TTC549 (cell line): ENCODE results near the gene KCNJ6.
"Not testable (repeated sequence)": the region's sequence is repeated elsewhere in the genome, so short reads cannot be mapped to it uniquely, and the experiment has no call there.

Experiments used
- FAIRE-seq: peaks from 2 replicates; lab custom pipeline; 2012; peaks lifted over from hg19 to GRCh38; lab: Jason Lieb, UNC

KCNJ6 gene

GRCh38 chr21:37717534-37717933 is 198.7 kb downstream of the KCNJ6 start:
- FAIRE-seq, result no peak

DNA sequence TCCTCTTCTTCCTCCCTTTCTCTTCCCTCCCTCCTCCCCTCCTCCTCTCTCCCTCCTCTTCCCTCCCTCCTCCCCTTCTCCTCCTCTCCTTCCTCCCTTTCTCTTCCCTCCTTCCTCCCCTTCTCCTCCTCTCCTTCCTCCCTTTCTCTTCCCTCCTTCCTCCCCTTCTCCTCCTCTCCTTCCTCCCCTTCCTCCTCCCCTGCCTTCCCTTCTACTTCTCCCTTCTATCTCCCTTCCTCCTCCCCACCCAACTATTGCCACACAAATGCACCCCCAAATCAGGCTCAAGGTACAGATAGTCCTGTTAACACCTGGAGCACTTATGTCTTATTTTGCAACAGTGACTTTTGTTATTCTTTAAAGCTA is 203.7 kb downstream of the KCNJ6 start:
- not testable (repeated sequence) for FAIRE-seq

DNA sequence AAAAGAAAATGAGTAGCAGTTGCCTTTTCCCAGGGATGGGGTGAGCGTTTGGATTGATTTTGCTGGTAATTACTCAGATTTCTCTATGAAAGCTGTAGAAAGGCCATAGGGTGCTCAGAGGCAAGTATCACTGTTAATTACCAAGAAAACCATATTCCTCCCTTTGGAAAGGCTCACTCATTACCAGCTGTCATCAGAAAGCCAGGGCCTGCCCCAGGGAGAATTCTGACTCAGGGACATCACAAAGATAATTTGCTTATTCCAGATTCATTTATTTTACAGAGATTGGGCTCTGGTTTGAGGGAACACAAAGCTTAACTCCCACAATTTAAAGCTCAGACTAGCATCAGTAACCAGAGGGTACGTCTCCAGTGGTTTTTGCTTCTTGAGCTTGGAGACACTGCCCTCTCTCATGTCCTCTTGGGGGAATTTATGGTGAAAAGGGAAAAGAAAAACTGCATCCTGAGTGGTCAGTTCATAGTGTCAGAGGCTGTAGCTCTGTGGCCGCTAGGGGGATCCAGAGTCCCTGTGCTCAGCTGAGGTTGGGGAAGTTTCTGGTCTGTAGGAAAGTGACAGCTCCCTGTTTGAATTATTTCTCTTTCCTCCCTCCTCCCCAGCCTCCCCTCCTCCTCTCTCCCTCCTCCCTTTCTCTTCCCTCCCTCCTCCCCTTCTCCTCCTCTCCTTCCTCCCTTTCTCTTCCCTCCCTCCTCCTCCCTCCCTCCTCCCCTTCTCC is 204.3 kb downstream of the KCNJ6 start:
- FAIRE-seq, result no peak

DNA sequence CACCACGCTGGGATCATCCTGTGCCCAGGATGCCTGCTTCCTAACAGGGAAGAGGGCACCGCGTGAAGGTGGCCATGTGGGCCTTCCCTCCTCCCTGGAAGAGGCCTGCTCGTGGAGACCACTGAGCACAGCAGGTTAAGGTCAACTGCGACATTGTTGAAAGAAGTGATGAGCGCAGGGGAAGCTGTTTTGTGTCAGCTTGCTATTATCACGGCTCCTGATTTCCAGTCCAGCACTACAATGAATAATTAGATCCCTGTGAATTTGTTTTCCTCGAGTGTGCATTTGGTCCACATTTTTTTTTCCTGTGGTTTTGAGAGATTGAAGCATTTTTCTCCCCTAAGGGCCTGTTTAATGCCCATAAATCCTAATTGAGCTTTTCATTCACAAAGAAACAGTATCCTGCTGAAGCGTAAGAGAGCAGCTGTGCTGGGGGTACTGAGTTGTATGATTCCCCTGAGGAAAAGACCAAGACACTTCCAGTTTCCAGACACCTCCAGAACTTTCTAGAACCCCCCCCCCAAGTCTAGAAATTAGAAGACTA is 204.9 kb downstream of the KCNJ6 start:
- no peak for FAIRE-seq

- no peak for FAIRE-seq
Observed at GRCh38 chr21:37710546-37711285, 205.5 kb downstream of the KCNJ6 start.

- FAIRE-seq, result no peak
Observed at GRCh38 chr21:37704751-37705150, 211.5 kb downstream of the KCNJ6 start.

- FAIRE-seq, result no peak
Observed at GRCh38 chr21:37702241-37702640, 214.0 kb downstream of the KCNJ6 start.

GRCh38 chr21:37700641-37701202 is 215.5 kb downstream of the KCNJ6 start:
- FAIRE-seq, result no peak

GRCh38 chr21:37699024-37699775 is 217.1 kb downstream of the KCNJ6 start:
- no peak for FAIRE-seq

- no peak for FAIRE-seq
Observed at GRCh38 chr21:37696936-37697335, 219.3 kb downstream of the KCNJ6 start.

- no peak for FAIRE-seq
Observed at GRCh38 chr21:37695111-37695510, 221.1 kb downstream of the KCNJ6 start.

DNA sequence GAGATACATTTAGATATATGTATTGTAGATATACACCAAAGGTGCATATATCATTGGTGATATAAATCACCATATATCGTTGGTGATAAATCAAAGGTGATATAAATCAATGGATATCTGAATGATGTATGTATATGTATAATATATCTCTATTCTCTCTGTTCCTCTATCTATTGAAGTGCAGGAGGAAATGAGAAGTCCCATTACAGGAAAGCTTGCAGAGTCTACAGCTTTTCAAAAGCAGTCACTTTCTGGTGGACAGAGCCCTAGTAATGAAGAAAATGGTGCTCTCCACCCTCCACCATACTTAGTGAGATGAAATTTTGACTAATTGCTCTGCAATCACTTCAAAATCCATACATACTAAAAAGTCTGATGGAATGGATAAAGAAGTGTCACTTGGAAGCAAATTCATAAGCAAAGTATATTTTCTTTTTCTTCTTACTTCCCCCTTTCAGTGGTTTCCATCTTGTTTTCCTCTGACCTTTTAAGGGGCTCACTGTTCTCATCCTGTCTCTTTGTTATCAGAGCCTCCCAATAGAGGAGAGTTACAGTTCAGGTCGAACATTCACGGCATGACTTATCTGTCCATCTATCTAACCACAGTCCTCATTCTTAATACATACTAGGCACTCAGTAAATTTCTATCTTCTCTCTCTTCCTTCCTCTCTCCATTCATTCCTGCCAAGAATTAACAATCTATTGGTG is 227.2 kb downstream of the KCNJ6 start:
- no peak for FAIRE-seq

- no peak for FAIRE-seq
Observed at GRCh38 chr21:37686991-37687810, 229.1 kb downstream of the KCNJ6 start.

DNA sequence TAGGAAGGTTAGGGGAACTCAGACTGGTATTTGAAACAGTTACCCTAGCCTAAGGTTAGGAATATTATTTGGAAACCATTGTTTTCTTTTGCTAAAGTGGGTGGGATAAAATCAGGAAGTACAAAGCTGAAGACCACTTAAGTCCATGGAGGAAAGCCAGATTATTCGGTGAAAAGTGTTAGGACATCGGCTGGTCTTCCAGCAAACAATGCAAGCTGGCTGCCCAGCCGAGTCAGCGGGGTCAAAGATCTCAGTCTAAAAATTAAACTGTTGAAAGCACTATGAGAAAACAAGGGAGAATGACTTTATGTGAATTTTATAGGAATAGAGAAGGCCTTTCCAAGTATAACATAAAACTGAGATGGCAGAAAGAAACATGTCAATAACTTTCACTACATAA is 231.7 kb downstream of the KCNJ6 start:
- FAIRE-seq, result no peak

GRCh38 chr21:37684115-37684493 is 232.2 kb downstream of the KCNJ6 start:
- no peak for FAIRE-seq

DNA sequence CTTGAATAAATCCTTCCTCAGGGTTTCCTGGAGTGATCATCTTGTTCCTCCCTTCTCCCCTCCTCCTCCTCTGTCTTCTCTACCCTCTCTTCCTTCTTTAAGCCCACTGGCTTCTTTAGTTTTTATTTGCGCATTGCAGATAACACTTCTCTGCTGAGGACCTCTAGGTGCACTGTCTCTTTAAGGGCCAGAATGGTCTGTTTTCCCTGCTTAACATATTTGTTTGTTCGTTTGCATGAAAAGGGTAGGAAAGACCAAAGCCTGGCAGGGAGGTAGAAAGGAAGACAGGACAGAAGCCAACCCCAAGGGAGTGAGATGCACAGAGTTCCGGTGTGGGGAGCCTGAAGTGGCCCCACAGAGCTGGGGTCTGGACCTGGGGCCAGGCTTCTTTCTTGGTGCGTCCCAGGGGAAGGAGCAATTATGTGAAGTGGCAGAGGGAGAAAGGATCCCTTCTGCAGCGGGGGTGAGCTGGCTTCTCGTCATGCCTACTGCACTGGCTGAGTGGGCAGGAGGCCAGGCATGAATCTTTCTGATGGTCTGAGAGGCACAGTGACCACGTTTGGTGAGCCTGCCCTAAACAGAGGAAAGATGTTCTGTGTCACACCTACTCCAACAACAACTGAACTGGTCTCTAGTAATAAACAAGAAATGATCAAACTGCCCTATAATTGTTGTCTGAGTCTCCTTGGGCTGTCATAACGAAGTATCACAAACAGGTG is 232.7 kb downstream of the KCNJ6 start:
- no peak for FAIRE-seq

- no peak for FAIRE-seq
Observed at GRCh38 chr21:37682966-37683365, 233.3 kb downstream of the KCNJ6 start.

GRCh38 chr21:37677006-37677405 is 239.3 kb downstream of the KCNJ6 start:
- no peak for FAIRE-seq

DNA sequence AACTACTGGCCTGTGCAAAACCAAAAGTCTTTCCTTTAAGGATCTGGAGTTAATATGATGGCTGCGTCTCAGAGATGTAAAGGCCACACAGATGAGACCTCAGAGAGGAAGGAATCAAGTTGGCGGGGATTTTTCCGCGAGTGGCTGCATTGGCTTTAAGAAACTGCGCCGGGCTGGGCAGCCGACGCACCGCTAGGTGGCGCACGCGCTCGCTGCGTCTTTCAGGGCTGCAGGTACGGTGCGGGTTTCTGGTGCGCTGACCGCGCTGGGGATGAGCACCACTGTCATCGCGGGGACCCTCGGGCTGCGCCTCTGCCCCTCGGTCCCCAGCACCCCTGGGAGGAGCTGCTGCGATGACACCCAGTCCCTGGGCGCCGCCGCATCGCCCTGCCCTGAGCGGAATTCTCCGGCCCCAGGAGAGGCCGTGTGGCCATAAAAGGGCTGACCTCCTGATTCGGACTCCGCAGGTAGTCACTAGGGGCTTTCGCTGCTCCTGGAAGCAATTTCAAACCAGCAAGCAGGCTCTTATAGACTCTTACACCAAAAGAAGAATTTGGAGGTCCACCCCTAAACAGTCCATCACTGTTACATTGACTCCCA is 241.0 kb downstream of the KCNJ6 start:
- no peak for FAIRE-seq
